ENCODE data around the gene SLC25A23.

DNA sequence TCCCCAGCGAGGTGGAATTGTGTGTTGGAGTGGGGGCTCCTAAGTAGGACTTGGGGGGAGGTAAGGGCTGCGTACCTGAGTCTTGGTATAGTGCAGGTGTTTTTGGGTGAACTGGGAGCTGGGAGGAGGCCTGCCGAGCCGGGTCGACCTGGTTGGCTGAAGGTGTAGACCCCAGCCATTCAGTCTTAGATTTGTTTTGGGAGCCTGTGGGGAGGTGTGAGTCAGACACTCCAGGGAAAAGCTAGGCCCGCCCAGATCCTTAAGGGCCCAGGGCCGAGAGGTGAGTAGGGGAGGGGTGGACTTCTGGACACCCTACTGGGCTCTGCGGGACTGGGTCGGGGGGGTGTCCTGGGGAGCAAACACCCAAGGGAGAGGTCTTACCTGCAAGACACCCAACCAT lies 5.4 kb upstream of the SLC25A23 start:
- TF ChIP-seq, protein P1, sequence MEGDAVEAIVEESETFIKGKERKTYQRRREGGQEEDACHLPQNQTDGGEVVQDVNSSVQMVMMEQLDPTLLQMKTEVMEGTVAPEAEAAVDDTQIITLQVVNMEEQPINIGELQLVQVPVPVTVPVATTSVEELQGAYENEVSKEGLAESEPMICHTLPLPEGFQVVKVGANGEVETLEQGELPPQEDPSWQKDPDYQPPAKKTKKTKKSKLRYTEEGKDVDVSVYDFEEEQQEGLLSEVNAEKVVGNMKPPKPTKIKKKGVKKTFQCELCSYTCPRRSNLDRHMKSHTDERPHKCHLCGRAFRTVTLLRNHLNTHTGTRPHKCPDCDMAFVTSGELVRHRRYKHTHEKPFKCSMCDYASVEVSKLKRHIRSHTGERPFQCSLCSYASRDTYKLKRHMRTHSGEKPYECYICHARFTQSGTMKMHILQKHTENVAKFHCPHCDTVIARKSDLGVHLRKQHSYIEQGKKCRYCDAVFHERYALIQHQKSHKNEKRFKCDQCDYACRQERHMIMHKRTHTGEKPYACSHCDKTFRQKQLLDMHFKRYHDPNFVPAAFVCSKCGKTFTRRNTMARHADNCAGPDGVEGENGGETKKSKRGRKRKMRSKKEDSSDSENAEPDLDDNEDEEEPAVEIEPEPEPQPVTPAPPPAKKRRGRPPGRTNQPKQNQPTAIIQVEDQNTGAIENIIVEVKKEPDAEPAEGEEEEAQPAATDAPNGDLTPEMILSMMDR (IDR thresholded peaks at IDR 0.05), result no peak
- no peak for TF ChIP-seq POLR2A (IDR thresholded peaks at IDR 0.05)
